ENCODE measurements around the gene MORF4L1.
"Not testable (repeated sequence)": the region's sequence is repeated elsewhere in the genome, so short reads cannot be mapped to it uniquely, and the experiment has no call there.

DNA sequence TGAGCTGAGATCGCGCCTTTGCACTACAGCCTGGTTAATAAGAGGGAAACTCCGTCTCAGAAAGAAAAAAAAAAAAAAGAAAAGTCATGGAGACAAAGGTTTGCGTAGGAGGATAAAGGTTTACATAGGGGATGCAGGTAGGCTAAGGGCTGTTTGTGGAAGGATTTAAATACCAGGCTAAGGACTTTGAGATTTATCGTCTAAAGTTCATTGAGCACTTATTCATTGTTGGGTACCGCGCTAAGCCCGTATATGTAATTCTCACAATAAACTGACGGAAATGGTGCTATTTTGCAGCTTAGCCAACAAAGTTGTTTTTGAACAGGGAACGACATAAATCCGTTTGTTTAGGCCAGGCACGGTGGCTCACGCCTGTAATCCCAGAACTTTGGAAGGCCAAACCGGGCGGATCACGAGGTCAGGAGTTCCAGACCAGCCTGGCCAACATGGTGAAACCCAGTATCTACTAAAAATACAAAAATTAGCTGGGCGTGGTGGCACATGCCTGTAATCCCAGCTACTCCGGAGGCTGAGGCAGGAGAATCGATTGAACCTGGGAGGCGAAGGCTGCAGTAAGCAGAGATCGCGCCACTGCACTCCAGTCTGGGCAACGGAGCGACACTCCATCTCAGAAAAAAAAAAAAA lies 1.1 kb upstream of the MORF4L1 start:
- TF ChIP-seq, protein P1, sequence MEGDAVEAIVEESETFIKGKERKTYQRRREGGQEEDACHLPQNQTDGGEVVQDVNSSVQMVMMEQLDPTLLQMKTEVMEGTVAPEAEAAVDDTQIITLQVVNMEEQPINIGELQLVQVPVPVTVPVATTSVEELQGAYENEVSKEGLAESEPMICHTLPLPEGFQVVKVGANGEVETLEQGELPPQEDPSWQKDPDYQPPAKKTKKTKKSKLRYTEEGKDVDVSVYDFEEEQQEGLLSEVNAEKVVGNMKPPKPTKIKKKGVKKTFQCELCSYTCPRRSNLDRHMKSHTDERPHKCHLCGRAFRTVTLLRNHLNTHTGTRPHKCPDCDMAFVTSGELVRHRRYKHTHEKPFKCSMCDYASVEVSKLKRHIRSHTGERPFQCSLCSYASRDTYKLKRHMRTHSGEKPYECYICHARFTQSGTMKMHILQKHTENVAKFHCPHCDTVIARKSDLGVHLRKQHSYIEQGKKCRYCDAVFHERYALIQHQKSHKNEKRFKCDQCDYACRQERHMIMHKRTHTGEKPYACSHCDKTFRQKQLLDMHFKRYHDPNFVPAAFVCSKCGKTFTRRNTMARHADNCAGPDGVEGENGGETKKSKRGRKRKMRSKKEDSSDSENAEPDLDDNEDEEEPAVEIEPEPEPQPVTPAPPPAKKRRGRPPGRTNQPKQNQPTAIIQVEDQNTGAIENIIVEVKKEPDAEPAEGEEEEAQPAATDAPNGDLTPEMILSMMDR (IDR thresholded peaks at IDR 0.05), result not testable (repeated sequence)
- TF ChIP-seq POLR2AphosphoS5 (IDR thresholded peaks at IDR 0.05; ENCODE audit: low read depth, low read length); SIN3A (IDR thresholded peaks at IDR 0.05; ENCODE audit: borderline replicate concordance, insufficient read depth, low read depth, low read length): not testable (repeated sequence)
- TF ChIP-seq, protein P2, sequence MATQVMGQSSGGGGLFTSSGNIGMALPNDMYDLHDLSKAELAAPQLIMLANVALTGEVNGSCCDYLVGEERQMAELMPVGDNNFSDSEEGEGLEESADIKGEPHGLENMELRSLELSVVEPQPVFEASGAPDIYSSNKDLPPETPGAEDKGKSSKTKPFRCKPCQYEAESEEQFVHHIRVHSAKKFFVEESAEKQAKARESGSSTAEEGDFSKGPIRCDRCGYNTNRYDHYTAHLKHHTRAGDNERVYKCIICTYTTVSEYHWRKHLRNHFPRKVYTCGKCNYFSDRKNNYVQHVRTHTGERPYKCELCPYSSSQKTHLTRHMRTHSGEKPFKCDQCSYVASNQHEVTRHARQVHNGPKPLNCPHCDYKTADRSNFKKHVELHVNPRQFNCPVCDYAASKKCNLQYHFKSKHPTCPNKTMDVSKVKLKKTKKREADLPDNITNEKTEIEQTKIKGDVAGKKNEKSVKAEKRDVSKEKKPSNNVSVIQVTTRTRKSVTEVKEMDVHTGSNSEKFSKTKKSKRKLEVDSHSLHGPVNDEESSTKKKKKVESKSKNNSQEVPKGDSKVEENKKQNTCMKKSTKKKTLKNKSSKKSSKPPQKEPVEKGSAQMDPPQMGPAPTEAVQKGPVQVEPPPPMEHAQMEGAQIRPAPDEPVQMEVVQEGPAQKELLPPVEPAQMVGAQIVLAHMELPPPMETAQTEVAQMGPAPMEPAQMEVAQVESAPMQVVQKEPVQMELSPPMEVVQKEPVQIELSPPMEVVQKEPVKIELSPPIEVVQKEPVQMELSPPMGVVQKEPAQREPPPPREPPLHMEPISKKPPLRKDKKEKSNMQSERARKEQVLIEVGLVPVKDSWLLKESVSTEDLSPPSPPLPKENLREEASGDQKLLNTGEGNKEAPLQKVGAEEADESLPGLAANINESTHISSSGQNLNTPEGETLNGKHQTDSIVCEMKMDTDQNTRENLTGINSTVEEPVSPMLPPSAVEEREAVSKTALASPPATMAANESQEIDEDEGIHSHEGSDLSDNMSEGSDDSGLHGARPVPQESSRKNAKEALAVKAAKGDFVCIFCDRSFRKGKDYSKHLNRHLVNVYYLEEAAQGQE (IDR thresholded peaks at IDR 0.05; ENCODE audit: insufficient read depth in 1 of 2, low read depth in 2 of 2, low read length in 1 of 2), result not testable (repeated sequence)

Data from Panc1 (cell line).